DMS79 (cell line): ENCODE data around the gene CAMK2D.

Experiments used
- DNase-seq: peaks from one replicate; lab custom pipeline; 2025; lab: John Stamatoyannopoulos, UW

The CAMK2D gene

DNA sequence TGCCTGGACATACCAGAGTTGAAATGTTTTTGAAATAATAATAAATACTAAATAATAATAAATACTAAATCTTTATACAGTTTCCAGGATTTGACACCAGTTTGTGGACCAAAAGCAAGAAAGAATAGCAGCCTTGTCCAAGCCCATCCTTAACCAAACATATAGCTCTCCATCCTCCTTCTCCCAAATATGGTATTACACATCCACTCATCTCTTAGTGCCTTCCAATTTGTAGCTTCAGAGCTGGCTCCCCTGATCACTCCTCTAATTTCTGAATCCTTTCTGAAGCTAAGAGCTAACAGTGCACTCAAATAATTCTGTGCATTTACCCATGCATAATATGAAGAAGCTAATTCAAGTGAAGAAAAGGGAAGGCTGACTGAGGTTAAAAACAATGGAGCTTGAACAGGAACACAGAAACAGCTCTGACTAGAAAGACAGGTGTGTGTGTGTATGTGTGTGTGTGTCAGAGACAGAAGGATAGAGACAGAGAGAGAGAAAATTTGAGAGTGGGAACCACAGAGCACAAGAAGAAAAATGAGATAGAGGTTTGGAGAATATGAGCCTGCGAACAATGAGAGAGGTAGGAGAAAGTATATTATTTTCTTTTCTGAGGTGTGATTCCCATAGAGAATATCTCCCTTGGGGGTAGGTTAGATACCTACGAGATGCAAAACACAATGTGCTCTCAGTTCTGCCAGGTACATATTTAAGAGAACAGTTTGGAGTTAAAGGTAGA is 123.5 kb downstream of the CAMK2D start:
- no peak for DNase-seq

DNA sequence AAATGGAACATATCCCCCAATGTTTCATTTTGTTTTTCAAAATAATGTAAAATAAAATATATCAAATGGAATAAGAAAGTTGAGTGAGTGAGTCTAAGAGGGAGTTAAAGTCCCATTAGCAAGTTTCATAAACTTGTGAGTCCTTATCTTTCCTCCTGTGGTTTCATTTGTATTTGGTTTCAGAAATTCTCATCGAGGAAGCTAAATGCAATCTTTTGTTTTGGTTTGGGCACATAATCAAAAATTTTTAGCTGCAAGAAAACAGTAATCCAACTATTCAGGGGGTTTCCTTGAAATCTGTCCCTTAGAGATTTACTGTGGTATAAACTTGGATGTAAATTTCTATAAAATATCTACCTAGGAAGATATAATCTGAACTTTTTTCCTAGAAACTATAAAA is 124.2 kb downstream of the CAMK2D start:
- DNase-seq: no peak

DNA sequence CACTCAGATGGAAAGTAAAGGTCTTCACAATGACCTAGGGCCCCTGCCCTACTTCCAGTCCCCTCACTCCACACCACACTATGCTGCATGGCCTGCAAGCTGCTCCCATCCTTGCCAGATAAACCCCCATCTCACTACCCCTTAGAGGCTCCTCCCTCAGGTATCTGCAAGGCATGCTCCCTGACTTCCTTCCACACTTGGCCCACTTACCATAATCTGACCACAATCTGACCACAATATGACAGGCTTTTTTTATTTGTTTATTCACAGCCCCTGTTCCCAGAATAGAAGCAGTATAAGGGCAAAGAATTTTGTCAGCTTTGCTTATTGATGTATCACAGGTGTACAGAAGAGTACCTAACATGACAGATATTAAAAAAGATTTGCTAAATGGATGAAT is 124.7 kb downstream of the CAMK2D start:
- DNase-seq: no peak

DNA sequence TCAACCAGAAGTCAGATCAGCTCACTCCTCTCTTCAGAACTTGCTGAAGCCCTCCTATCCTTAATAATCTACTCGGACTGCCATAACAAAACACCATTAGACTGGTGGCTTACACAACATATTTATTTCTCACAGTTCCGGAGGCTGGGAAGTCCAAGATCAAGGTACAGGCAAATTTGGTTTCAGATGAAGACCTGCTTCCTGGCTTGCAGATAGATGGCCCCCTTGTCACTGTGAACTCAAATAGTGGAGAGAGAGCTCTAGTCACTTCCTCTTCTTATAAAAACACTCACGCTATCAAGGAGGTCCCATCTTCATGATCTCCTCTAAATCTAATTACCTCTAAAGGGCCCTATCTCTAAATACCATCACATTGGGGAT is 125.1 kb downstream of the CAMK2D start:
- DNase-seq: no peak

DNA sequence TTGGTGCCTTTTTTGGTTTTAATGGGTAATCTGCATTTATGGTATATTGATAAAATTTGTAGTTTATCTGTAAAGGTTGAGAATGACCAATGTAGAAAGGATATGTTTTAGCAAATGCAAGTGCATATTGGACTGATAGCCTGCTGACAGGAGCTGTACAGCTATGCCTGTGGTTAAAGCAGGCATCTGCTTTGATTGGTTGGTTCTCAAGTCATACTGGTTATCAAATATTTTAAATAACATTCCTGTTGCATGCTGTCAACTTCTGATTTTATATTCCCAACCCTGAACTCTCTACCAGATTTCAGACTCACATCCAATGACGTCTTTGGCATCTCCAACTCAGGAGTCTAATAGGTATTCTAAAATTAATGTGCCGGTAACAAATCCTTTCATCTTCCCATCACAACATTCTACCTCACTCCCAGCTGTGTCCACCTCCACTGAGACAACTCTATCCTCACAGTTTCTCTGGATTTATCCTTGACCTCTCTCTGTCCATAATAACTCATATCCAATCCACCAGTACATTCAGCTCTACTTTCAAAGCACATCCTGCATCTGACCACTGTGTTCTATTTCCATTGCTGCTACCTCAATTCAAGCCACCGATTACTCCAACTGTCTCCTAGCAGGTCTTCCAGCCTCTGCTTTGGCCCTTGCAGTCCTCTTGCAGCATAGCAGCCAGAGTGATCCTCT is 125.7 kb downstream of the CAMK2D start:
- no peak for DNase-seq

DNA sequence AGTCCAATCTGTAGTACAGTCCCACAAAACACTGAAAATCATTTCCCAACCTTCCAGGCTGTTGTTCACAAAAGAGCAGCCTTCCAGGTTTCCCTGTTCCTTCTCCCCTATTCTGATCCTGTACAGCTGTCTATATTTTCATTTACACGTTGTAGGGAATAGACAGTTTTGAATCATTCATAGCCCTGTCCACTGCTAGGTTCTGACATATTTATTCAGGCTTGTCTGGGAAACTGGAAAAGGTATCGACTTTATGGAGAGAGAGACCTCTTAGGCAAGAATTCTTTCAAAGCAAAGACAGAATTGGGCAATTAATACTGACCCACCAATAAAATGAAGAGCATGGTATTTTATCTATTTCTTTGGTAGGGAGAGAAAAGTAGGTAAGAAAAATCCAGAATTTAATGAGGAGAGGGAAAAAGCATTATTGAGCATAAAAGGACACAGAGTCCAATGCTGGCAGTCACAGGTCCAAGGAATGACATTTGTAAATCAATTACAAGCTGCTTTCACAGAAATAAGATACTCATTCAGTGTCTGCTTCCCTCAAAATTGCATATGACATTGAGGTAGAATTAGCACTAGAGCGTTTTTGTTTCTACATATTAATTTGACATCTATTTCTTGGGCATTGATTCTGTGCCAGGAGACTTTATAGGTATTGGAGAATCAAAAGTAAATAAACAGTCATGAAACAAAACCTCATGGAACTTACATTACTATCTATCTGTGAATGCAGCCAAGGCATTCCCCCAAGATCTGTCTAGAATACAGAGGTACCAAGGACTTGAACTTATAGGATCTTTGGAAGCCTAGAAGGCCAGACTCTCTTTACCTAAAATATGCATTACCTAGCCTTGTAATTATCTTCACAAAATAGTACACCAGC is 127.2 kb downstream of the CAMK2D start:
- DNase-seq: no peak

- no peak for DNase-seq
These were observed 128.1 kb downstream of the CAMK2D start for GRCh38 chr4:113633467-113633866.

GRCh38 chr4:113628711-113629110 is 132.8 kb downstream of the CAMK2D start:
- no peak for DNase-seq

DNA sequence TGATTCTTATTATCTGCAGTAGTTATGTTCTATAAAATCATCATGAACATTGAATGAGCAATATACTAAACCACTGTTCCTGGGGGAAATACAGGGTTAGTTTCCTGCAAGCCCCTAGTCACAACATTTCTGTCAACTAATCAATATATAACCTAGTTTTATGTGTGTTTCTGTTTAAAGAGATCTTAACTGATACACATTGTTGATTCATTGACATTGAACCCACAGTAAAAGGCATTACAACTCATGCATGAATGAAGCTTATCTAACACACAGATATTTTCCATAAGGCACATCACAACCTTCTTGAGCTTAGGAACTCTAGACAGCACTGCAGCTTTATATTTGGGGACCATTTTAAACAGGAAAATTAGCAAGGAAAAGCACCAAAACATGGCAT is 134.2 kb downstream of the CAMK2D start:
- DNase-seq: no peak

DNA sequence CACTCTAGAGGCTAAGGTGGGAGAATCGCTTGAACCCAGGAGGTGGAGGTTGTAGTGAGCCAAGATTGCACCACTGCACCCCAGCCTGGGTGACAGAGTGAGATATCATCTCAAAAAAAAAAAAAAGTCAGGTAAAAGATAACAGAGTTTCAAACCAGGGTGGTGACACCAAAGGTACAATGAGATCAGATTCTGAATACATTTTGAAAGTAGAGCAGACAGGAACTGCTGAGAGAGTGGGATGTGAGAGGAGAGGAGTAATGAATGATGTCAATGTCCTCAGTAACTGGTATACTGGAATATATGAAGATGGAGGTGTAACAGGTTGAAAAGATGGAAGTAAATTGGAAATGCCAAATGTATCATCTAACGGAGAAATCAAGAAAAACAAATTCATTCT is 135.6 kb downstream of the CAMK2D start:
- no peak for DNase-seq

DNA sequence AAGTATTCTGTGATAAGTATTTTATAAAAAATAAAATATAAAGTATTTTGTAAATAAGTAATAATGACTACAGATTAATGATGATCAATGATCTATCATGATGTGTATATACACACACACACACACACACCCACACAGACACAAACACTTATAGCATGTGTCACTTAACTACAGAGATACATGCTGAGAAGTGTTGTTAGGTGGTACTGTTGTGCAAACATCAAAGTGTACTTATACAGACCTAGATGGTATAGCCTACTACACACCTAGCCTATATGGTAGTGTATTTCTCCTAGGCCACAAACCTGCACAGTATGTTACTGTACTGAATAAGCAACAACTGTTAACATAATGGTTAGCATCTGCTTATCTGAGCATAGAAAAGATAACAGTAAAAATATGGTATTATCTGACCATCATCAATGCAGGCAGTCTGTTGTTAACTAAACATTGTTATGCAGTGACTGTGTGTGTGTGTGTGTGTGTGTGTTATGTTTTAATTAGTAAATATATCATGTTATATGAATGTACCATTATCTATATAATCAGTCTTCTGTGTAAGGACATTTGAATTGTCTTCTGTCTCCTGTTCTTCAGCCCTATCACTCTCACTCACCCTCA is 138.2 kb downstream of the CAMK2D start:
- no peak for DNase-seq

DNA sequence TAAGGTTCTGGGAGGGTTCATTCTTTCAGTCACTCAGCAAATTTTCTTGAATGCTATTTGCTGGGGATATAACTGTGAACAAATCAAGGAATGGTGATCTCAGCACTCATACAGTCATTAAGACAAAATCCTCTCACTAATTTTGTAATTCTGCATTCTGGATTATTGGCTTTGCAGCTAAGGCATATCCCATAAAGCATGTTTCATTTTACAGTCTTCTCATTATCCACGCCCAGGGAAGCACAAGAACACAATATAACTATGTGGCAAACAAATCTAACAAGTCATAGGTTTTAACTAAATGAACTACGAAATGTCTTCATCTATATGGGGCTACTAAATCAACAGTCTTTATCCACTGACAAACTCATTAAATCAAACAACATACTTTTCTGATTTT is 139.9 kb downstream of the CAMK2D start:
- no peak for DNase-seq

- no peak for DNase-seq
These were observed 141.5 kb downstream of the CAMK2D start for GRCh38 chr4:113620032-113620431.

GRCh38 chr4:113619526-113619925 is 142.0 kb downstream of the CAMK2D start:
- no peak for DNase-seq

GRCh38 chr4:113618205-113618604 is 143.3 kb downstream of the CAMK2D start:
- no peak for DNase-seq

DNA sequence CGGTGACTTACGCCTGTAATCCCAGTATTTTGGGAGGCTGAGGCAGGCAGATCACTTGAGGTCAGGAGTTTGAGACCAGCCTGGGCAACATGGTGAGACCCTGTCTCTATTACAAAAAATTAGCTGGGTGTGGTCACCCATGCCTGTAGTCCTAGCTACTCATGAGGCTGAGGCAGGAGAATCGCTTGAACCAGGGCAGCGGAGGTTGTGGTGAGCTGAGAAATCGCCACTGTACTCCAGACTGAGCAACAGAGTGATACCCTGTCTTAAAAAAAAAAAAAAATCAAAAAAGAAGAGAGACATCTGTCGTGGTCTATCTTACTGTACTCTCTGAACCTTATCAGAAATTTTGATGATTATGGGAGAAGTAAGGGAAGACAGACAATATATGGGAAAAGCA is 144.3 kb downstream of the CAMK2D start:
- DNase-seq: no peak

DNA sequence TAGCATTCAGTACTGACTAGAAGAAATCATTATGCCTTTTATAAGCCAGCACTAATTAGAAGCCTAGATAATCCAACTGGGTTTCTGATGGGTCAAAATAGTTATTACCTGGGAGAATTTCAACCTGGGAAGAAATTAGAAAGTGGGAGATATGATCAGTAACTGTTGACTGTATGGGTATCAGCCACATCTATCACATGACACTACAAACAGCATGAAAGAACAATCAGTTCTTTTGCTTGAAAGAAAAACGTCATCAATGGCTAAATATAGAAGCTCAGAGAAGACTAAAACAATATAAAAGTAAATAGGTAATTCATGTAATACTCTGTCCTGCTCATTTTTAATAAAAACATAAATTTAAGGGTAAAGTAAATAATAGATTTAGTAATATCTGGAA is 145.1 kb downstream of the CAMK2D start:
- no peak for DNase-seq

- DNase-seq: no peak
These were observed 147.1 kb downstream of the CAMK2D start for GRCh38 chr4:113614414-113614813.

DNA sequence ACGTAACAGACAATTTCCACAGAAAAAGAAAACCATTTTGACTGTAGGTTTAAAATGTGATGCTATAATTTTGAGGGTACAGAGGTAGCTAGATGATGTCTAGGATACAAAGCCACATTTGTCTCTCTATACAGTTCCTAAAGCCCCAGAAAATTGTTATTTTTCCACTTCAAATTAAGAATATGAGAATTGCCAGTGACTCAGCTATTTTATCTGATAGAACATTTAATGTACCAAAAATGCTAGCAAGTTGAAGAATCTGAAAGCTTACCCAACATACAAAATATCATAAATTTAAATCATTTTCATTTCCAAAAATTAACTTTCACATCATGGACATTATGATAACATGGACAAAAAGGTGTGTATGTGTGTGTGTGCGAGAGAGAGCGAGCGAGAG is 148.0 kb downstream of the CAMK2D start:
- no peak for DNase-seq

- peak; percentile 1 for DNase-seq
These were observed 151.0 kb downstream of the CAMK2D start for GRCh38 chr4:113610537-113610936.

- DNase-seq: no peak
These were observed 153.5 kb downstream of the CAMK2D start for GRCh38 chr4:113607998-113608397.

DNA sequence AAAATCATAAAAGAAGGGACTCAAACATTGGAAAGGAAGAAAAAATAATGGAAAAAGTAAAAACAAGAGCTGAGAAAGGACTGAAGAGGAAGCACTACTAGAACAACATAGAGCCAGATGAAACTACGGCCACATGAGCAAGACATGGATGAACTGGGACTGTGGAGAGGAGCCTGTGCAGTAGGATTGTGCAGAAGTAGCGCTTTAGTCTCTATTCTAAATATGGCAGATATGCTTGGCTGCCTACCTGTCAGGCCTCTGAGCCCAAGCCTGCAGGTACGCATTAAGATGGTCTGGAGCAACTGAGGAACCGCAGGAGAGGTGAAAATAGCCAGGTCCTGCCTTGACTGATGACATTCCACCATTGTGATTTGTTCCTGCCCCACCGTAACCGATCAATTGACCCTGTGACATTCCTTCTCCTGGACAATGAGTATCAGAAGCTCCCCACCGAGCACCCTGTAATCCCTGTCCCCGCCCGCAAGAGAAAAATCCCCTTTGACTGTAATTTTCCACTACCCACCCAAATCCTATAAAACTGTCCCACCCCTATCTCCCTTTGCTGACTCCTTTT is 154.3 kb downstream of the CAMK2D start:
- DNase-seq: no peak
